Activated B cell treated with CpG ODN at 0.5 μM for 24 hours (primary cell): ENCODE results near the gene CD151. TPM values are rescaled to one million over a fixed set of nuclear protein-coding genes. Genes with fewer than 3 reads are reported as not detected.
A peak's percentile ranks its signal among the peaks of the same experiment; 100 is the strongest.

Experiments
- ATAC-seq: fragments of 200-7000 bp; cut with Tn5 transposase; one replicate; pipeline ENCODE4 v1.10.0; 2021; ENCODE audit warnings: low read depth, mild to moderate bottlenecking, moderate library complexity
- CTCF ChIA-PET: fragments of 350-600 bp; sonication (Branson Sonifier 250); formaldehyde crosslinking; loops from one replicate; lab custom pipeline; 2021; ENCODE audit warnings: antibody characterized with exemption; lab: Charles Lee
- POLR2A ChIA-PET: fragments of 350-600 bp; sonication (Branson Sonifier 250); formaldehyde crosslinking; loops from one replicate; lab custom pipeline; 2021; ENCODE audit warnings: antibody characterized with exemption; lab: Charles Lee
- DNase-seq: peaks from one replicate; pipeline ENCODE4 v3.0.0; 2022
- H3K27ac Mint-ChIP-seq: one replicate; pipeline ENCODE4 v1.8.0; 2020; ENCODE audit warnings: mixed read lengths
- H3K27me3 Mint-ChIP-seq: one replicate; pipeline ENCODE4 v1.8.0; 2021; ENCODE audit warnings: mixed read lengths
- H3K36me3 Mint-ChIP-seq: one replicate; pipeline ENCODE4 v1.8.0; 2021; ENCODE audit warnings: low read depth, mixed read lengths
- H3K4me1 Mint-ChIP-seq: one replicate; pipeline ENCODE4 v1.8.0; 2021; ENCODE audit warnings: mixed read lengths
- H3K4me3 Mint-ChIP-seq: one replicate; pipeline ENCODE4 v1.8.0; 2020; ENCODE audit warnings: mild to moderate bottlenecking, mixed read lengths
- H3K9me3 Mint-ChIP-seq: one replicate; pipeline ENCODE4 v1.8.0; 2020; ENCODE audit warnings: mixed read lengths
- CTCF ChIP-seq: fragments of 200-600 bp; IDR thresholded peaks from one replicate; pipeline ENCODE4 v1.8.0; 2022; ENCODE audit warnings: antibody characterized with exemption, mild to moderate bottlenecking
- intact Hi-C: fragments of 100-400 bp; cut with micrococcal nuclease; formaldehyde crosslinking; loops from one replicate; pipeline ENCODE4 v1.15.1; 2024
- total RNA-seq: library from RNA; stranded (reverse); gene quantifications from 2 replicates; pipeline ENCODE4 v1.2.3, GENCODE V29; 2022

Gene CD151
- total RNA-seq, 1 donor from 2014 or later: 14.4 TPM

- Mint-ChIP-seq H3K4me1 (peaks cover 40% of the 10 kb centered on the region), H3K9me3 (no peaks in the 10 kb centered on the region), H3K27me3 (peaks cover 7% of the 10 kb centered on the region), H3K27ac (no peak overlapping the region), H3K36me3 (peaks cover 20% of the 10 kb centered on the region), H3K4me3 (peak overlapping the region; percentile 72)
- ATAC-seq: no peak
- POLR2A ChIA-PET: interaction anchor here (1.2 to 2.6 kb wide), 7 partner anchors 11 to 728 kb away, joined by 3 to 45 read pairs (median 4); partner anchors contain the start of genes CD151, CHID1, CRACR2B and DUSP8
- no peak for DNase-seq
- TF ChIP-seq CTCF: no peak
- intact Hi-C loops: loop anchor here (2.0 to 10.0 kb wide), 3 partner anchors 67 to 731 kb away; partner anchors contain the start of genes CHID1, DUSP8 and GATD1
- CTCF ChIA-PET: interaction anchor here (1.2 to 1.3 kb wide), 2 partner anchors 9 to 24 kb away, joined by 4 read pairs; no protein-coding TSS in a partner anchor
These were observed 11.3 kb downstream of the CD151 start for GRCh38 chr11:843818-844692.

- H3K4me1 Mint-ChIP-seq: peaks cover 41% of the 10 kb centered on the region
- H3K4me3 Mint-ChIP-seq: peak overlapping the region; percentile 61
- no peak for TF ChIP-seq CTCF
- ChIA-PET CTCF (no interaction called here), POLR2A (interaction anchor here (1.2 kb wide), 1 partner anchor 77 kb away, joined by 3 read pairs; no protein-coding TSS in a partner anchor)
- peaks cover 7% of the 10 kb centered on the region for H3K27me3 Mint-ChIP-seq
- ATAC-seq (no peak), DNase-seq (no peak)
- H3K27ac Mint-ChIP-seq: no peak overlapping the region
- peaks cover 12% of the 10 kb centered on the region for H3K36me3 Mint-ChIP-seq
- intact Hi-C loops: loop anchor here (5.0 to 10.0 kb wide), 3 partner anchors 122 to 730 kb away; partner anchors contain the start of genes BRSK2 and DUSP8
- no peaks in the 10 kb centered on the region for H3K9me3 Mint-ChIP-seq
These were observed 12.2 kb downstream of the CD151 start for GRCh38 chr11:844693-845644.

- no peak for ATAC-seq
- H3K27ac Mint-ChIP-seq: no peak overlapping the region
These were observed 13.2 kb downstream of the CD151 start for GRCh38 chr11:845872-846495.

More at GRCh38 chr11:845872-846495, 13.2 kb downstream of the CD151 start:
- no peak for DNase-seq
- CTCF ChIA-PET: no interaction called here
- H3K9me3 Mint-ChIP-seq: no peaks in the 10 kb centered on the region
- POLR2A ChIA-PET: interaction anchor here (1.5 kb wide), 1 partner anchor 18 kb away, joined by 4 read pairs; no protein-coding TSS in a partner anchor
- peaks cover 2% of the 10 kb centered on the region for H3K36me3 Mint-ChIP-seq
- H3K27me3 Mint-ChIP-seq: peaks cover 7% of the 10 kb centered on the region
- H3K4me1 Mint-ChIP-seq: peaks cover 31% of the 10 kb centered on the region
- H3K4me3 Mint-ChIP-seq: no peak overlapping the region
- no peak for TF ChIP-seq CTCF
- intact Hi-C loops: loop anchor here (5.0 to 10.0 kb wide), 3 partner anchors 121 to 729 kb away; partner anchors contain the start of genes BRSK2 and DUSP8
